Loucy (cell line): ENCODE results near the gene RAP1GDS1.

ENCODE experiments used
- CTCF ChIP-seq: fragments of 200-600 bp; sonication (generic); conservative IDR thresholded peaks from 2 replicates; pipeline ENCODE4 v1.5.1; 2014; ENCODE audit warnings: mild to moderate bottlenecking, antibody characterized with exemption, low read length
- EZH2phosphoT487 ChIP-seq: fragments of 200-600 bp; IDR thresholded peaks from 2 replicates; pipeline ENCODE4 v1.6.1; 2018; ENCODE audit warnings: antibody characterized with exemption, mild to moderate bottlenecking, moderate library complexity, borderline replicate concordance

- TF ChIP-seq CTCF (no peak), EZH2phosphoT487 (no peak)
Observed at GRCh38 chr4:98493296-98493695, 232.1 kb downstream of the RAP1GDS1 start.
